T-helper 1 cell treated with Interleukin-12 subunit alpha and Interleukin-12 subunit beta and Interleukin-4 antibody, amounts not matched to agents 30 μg/mL and 1 μg/mL, for 36 hours (primary cell): ENCODE measurements around the gene SOCS2.
"Not testable (repeated sequence)": the region's sequence is repeated elsewhere in the genome, so short reads cannot be mapped to it uniquely, and the experiment has no call there.

Experiments used
- H3K27ac Mint-ChIP-seq: one replicate; pipeline ENCODE4 v1.8.0; 2021; ENCODE audit warnings: mild to moderate bottlenecking, mixed read lengths
- H3K27me3 Mint-ChIP-seq: one replicate; pipeline ENCODE4 v1.8.0; 2021; ENCODE audit warnings: low read depth, mixed read lengths
- H3K36me3 Mint-ChIP-seq: one replicate; pipeline ENCODE4 v1.8.0; 2021; ENCODE audit warnings: low read depth, mixed read lengths
- H3K4me1 Mint-ChIP-seq: one replicate; pipeline ENCODE4 v1.8.0; 2021; ENCODE audit warnings: low read depth, mixed read lengths
- H3K4me3 Mint-ChIP-seq: one replicate; pipeline ENCODE4 v1.8.0; 2021; ENCODE audit warnings: mild to moderate bottlenecking, moderate library complexity, mixed read lengths
- H3K9me3 Mint-ChIP-seq: one replicate; pipeline ENCODE4 v1.8.0; 2021; ENCODE audit warnings: mixed read lengths

SOCS2 gene

GRCh38 chr12:93624595-93625294 lies 52.3 kb downstream of the SOCS2 start:
- Mint-ChIP-seq H3K4me1 (no peaks in the 10 kb centered on the region), H3K4me3 (no peak overlapping the region), H3K36me3 (no peaks in the 10 kb centered on the region), H3K27me3 (no peaks in the 10 kb centered on the region), H3K9me3 (peaks cover 3% of the 10 kb centered on the region), H3K27ac (no peak overlapping the region)

GRCh38 chr12:93625295-93625645 lies 52.8 kb downstream of the SOCS2 start:
- not testable (repeated sequence) for H3K9me3 Mint-ChIP-seq, H3K27me3 Mint-ChIP-seq, H3K4me3 Mint-ChIP-seq, H3K4me1 Mint-ChIP-seq, H3K36me3 Mint-ChIP-seq, H3K27ac Mint-ChIP-seq

GRCh38 chr12:93626160-93626559 lies 53.7 kb downstream of the SOCS2 start:
- Mint-ChIP-seq H3K9me3 (peaks cover 3% of the 10 kb centered on the region), H3K4me1 (no peaks in the 10 kb centered on the region), H3K36me3 (no peaks in the 10 kb centered on the region), H3K27me3 (no peaks in the 10 kb centered on the region), H3K4me3 (no peak overlapping the region), H3K27ac (no peak overlapping the region)
